Tibial artery (tissue), 4 donors: ENCODE measurements around the gene SLC12A3.
A peak's percentile ranks its signal among the peaks of the same experiment; 100 is the strongest.

Experiments used
- DNase-seq, 2 donors: peaks; one replicate each; pipeline ENCODE4 v3.0.0-alpha.2; 2019
- H3K27ac ChIP-seq, 2 donors: fragments of 200-600 bp; sonication (generic) in 1 of 2; 1 replicate in 1 of 2; 2 replicates in 1 of 2; pipeline ENCODE4 v1.5.1; 2018 to 2019; ENCODE audit warnings: mild to moderate bottlenecking in 1 of 2
- H3K27me3 ChIP-seq, 2 donors: fragments of 200-600 bp; sonication (generic) in 1 of 2; one replicate each; pipeline versions ENCODE4 v1.5.1 to v1.6.0; 2016 to 2019
- H3K36me3 ChIP-seq, 3 donors: fragments of 200-600 bp; sonication (generic) in 2 of 3; one replicate each; pipeline ENCODE4 v1.5.1; 2016 to 2019; ENCODE audit warnings: mild to moderate bottlenecking in 2 of 3
- H3K4me1 ChIP-seq, 4 donors: fragments of 200-600 bp; sonication (generic) in 2 of 4; 1 replicate in 3 of 4; 2 replicates in 1 of 4; pipeline ENCODE4 v1.5.1; 2016 to 2019
- H3K4me3 ChIP-seq, 2 donors: fragments of 200-600 bp; sonication (generic) in 1 of 2; 1 replicate in 1 of 2; 2 replicates in 1 of 2; pipeline ENCODE4 v1.5.1; 2018 to 2019; ENCODE audit warnings: mild to moderate bottlenecking in 2 of 2
- H3K9me3 ChIP-seq, 3 donors: fragments of 200-600 bp; sonication (generic) in 1 of 3; one replicate each; pipeline ENCODE4 v1.5.1; 2016 to 2019
- intact Hi-C: fragments of 100-400 bp; cut with DNase I; formaldehyde crosslinking; loops from one replicate; pipeline ENCODE4 v1.15.0; 2023; ENCODE audit warnings: low total_unique reads
- TF ChIP-seq, protein P1 (sequence below), 2 experiments: fragments of 200-600 bp in 1 of 2; fragments of 450-650 bp in 1 of 2; IDR thresholded peaks; one replicate each; pipeline ENCODE4 v1.5.1; 2017 to 2019; ENCODE audit warnings: antibody characterized with exemption in 2 of 2, mild to moderate bottlenecking in 1 of 2, moderate library complexity in 1 of 2

The SLC12A3 gene

DNA sequence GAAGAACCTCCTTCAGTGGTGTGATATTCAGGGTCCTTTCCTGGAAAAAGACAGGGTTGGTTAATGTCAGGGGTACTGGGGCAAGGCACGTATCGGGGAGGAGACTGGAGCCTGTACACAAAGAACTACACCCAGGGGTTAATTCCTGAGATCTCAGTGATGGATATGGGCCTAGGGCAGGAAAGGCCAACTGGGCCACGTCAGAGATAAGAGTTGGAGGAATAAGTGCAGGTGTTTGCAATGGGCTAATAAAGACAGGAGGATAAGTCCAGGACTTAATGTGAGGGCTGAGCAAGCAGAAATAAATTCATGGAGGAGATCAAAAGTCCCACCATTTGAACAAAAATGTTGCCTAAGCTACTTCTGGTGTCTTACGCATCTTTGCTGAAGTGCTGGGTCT is 56.6 kb downstream of the SLC12A3 start:
- no peaks in the 10 kb centered on the region for H3K36me3 ChIP-seq
- peaks cover 0 to 3% (median under 1%) of the 10 kb centered on the region in 4 donors for H3K4me1 ChIP-seq
- no peaks in the 10 kb centered on the region for H3K9me3 ChIP-seq
- no peak overlapping the region for H3K4me3 ChIP-seq
- TF ChIP-seq, protein P1, sequence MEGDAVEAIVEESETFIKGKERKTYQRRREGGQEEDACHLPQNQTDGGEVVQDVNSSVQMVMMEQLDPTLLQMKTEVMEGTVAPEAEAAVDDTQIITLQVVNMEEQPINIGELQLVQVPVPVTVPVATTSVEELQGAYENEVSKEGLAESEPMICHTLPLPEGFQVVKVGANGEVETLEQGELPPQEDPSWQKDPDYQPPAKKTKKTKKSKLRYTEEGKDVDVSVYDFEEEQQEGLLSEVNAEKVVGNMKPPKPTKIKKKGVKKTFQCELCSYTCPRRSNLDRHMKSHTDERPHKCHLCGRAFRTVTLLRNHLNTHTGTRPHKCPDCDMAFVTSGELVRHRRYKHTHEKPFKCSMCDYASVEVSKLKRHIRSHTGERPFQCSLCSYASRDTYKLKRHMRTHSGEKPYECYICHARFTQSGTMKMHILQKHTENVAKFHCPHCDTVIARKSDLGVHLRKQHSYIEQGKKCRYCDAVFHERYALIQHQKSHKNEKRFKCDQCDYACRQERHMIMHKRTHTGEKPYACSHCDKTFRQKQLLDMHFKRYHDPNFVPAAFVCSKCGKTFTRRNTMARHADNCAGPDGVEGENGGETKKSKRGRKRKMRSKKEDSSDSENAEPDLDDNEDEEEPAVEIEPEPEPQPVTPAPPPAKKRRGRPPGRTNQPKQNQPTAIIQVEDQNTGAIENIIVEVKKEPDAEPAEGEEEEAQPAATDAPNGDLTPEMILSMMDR (IDR thresholded peaks at IDR 0.05): no peak
- no peak overlapping the region for H3K27ac ChIP-seq
- no peaks in the 10 kb centered on the region for H3K27me3 ChIP-seq
- intact Hi-C loops: no loop called here
- peak in 1 of 2 donors; percentile 11 for DNase-seq

DNA sequence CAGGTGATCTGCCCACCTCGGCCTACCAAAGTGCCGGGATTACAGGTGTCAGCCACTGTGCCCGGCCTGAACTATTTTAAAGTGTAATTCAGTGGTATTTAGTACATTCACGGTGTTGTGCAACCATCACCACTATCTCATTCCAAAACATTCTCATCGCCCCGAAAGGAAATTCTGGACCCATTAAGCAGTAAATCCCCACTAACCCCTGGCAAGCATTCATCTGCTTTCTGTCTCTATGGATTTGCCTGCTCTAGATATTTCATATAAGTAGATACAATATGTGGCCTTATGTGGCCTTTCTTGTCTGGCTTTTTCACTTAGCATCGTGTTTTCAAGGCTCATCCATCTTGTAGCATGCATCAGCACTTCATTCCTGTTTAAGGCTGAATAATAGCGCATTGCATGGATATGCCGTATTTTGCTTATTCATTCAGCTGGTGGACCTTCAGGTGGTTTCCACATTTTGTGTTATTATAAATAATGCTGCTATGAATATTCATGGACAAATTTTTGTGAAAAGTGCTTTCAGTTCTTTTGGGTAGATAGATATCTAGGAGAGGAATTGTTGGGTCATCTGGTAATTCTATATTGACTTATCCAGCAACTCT is 58.6 kb downstream of the SLC12A3 start:
- intact Hi-C loops: no loop called here
- Histone ChIP-seq H3K36me3 (no peaks in the 10 kb centered on the region), H3K27ac (no peak overlapping the region), H3K27me3 (no peaks in the 10 kb centered on the region), H3K4me3 (no peak overlapping the region), H3K4me1 (no peaks in the 10 kb centered on the region), H3K9me3 (no peaks in the 10 kb centered on the region)
- TF ChIP-seq, protein P1 (IDR thresholded peaks at IDR 0.05): no peak
- peak in 1 of 2 donors; percentile 17 for DNase-seq

DNA sequence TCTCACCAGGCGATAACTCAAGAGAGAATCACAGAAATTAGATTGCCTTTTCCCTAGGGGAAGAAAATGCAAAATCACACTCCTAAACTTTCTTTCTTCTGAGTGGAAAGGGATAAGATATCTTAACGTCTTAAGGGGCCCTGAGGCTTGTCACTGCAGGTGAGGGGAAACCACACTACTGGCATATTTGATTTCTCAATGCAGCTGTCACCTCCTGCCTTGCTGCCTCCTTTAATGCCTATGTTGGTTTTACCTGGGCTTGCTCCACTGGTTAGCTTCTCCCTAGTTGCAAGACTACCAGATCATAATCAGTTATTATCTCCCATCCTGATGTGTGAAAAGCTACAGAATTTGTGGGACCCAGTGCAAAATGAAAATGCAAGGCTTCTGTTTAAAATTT is 62.5 kb downstream of the SLC12A3 start:
- no peaks in the 10 kb centered on the region for H3K27me3 ChIP-seq
- no peak overlapping the region for H3K27ac ChIP-seq
- DNase-seq: no peak
- intact Hi-C loops: no loop called here
- H3K36me3 ChIP-seq: no peaks in the 10 kb centered on the region
- H3K9me3 ChIP-seq: no peaks in the 10 kb centered on the region
- TF ChIP-seq, protein P1 (IDR thresholded peaks at IDR 0.05): no peak
- H3K4me3 ChIP-seq: no peak overlapping the region
- H3K4me1 ChIP-seq: peaks cover 0 to 10% (median 5%) of the 10 kb centered on the region in 4 donors

DNA sequence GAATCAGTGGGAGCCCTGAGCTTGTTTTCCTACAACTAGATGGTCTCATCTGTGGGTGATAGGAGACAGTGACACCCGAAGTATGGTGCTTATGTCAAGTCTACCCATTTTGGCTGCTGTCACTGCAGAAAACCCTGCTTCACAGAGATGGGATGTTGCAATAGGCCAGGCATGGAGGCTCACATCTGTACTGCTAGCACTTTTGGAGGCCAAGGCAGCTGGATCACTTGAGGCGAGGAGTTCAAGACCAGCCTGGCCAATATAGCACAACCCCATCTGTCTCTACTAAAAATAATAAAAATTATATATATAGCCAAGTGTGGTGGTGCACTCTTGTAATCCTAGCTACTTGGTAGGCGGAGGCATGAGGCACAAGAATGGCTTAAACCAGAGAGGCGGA is 64.6 kb downstream of the SLC12A3 start:
- Histone ChIP-seq H3K4me1 (peaks cover 0 to 25% (median 10%) of the 10 kb centered on the region in 4 donors), H3K36me3 (no peaks in the 10 kb centered on the region), H3K9me3 (no peaks in the 10 kb centered on the region), H3K27me3 (no peaks in the 10 kb centered on the region), H3K27ac (no peak overlapping the region), H3K4me3 (no peak overlapping the region)
- peak in 1 of 2 donors; percentile 31 for DNase-seq
- TF ChIP-seq, protein P1 (IDR thresholded peaks at IDR 0.05): no peak
- intact Hi-C loops: loop anchor here (5.0 kb wide), 1 partner anchor 58 kb away; the partner anchor contains the start of gene NLRC5

DNA sequence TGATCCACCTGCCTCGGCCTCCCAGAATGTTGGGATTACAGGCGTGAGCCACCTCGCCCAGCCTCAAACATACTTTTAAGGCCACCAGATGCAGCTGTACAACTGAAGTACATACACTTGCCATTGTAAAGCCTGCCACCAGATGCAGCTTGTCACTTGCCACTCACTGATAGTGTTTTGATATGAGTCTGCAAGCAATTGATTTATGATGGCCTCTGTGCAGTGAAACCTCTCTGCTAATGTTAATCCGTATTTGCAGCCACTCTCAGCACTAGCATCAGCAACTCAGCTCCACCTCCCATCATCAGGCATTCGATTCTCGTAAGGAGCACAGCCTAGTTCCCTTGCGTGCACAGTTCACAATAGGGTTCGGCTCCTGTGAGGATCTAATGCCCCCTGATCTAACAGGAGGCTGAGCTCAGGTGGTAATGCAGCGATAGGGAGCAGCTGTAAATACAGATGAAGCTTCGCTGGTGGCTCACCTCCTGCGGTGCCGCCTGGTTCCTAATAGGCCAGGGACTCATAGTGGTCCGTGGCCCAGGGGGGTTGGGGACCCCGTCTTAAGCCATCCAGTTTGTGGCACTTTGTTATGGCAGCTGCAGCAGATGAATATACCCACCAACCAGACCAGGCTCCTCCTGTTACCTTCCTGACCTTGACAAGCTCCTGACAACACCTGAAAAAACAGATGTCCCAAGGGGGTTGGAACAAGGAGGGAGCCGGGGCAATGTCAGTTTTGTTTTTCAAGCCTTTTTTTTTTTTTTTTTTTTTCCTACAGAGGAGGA is 65.7 kb downstream of the SLC12A3 start:
- intact Hi-C loops: loop anchor here (5.0 kb wide), 1 partner anchor 57 kb away; the partner anchor contains the start of gene NLRC5
- H3K9me3 ChIP-seq: no peaks in the 10 kb centered on the region
- H3K36me3 ChIP-seq: peaks cover 3 to 8% (median 7%) of the 10 kb centered on the region in 3 donors
- H3K4me1 ChIP-seq: peaks cover 0 to 35% (median 20%) of the 10 kb centered on the region in 4 donors
- H3K27ac ChIP-seq: peak overlapping the region; percentile 94 to 99
- TF ChIP-seq, protein P1 (IDR thresholded peaks at IDR 0.05): no peak
- no peaks in the 10 kb centered on the region for H3K27me3 ChIP-seq
- no peak overlapping the region for H3K4me3 ChIP-seq
- peak in 1 of 2 donors; percentile 67 for DNase-seq
